ENCODE results near the gene PPFIA3. TPM values are rescaled to one million over a fixed set of nuclear protein-coding genes. Genes with fewer than 3 reads are reported as not detected.

Gene PPFIA3
- polyA plus RNA-seq, 1 experiment: 0.63 TPM

DNA sequence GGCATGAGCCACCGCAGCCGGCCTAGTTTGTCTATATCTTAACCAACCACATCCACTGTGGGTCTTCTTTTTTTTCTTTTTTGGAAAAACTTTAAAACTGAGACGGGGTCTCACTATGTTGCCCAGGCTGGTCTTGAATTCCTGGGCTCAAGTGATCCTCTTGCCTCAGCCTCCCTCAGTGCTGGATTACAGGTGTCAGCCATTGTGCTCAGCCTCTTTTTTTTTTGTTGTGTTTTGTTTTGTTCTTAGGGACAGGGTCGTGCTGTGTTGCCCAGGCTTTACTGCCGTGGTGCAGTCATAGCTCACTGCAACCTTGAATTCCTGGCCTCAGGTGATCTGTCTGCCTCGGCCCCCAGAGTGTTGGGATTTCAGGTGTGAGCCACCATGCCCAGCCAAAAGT is 26.7 kb upstream of the PPFIA3 start:
- no peaks in the 10 kb centered on the region for H3K9me3 ChIP-seq (ENCODE audit: control insufficient read depth, insufficient read depth, low read length)
- POLR2A ChIA-PET: no interaction called here
- no peaks in the 10 kb centered on the region for H3K27me3 ChIP-seq (ENCODE audit: control insufficient read depth, insufficient read depth, low read length)
- CTCF ChIA-PET: interaction anchor here (1.5 kb wide), 1 partner anchor 134 kb away, joined by 4 read pairs; no protein-coding TSS in a partner anchor
- no peak overlapping the region for H3K27ac ChIP-seq (ENCODE audit: low read depth, low read length)
- TF ChIP-seq, protein P1, sequence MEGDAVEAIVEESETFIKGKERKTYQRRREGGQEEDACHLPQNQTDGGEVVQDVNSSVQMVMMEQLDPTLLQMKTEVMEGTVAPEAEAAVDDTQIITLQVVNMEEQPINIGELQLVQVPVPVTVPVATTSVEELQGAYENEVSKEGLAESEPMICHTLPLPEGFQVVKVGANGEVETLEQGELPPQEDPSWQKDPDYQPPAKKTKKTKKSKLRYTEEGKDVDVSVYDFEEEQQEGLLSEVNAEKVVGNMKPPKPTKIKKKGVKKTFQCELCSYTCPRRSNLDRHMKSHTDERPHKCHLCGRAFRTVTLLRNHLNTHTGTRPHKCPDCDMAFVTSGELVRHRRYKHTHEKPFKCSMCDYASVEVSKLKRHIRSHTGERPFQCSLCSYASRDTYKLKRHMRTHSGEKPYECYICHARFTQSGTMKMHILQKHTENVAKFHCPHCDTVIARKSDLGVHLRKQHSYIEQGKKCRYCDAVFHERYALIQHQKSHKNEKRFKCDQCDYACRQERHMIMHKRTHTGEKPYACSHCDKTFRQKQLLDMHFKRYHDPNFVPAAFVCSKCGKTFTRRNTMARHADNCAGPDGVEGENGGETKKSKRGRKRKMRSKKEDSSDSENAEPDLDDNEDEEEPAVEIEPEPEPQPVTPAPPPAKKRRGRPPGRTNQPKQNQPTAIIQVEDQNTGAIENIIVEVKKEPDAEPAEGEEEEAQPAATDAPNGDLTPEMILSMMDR (IDR thresholded peaks at IDR 0.05; ENCODE audit: low read depth, low read length): no peak
- DNase-seq (ENCODE audit: low read depth, low spot score): no peak
- no peak overlapping the region for H3K4me3 ChIP-seq (ENCODE audit: low read depth, low read length)

DNA sequence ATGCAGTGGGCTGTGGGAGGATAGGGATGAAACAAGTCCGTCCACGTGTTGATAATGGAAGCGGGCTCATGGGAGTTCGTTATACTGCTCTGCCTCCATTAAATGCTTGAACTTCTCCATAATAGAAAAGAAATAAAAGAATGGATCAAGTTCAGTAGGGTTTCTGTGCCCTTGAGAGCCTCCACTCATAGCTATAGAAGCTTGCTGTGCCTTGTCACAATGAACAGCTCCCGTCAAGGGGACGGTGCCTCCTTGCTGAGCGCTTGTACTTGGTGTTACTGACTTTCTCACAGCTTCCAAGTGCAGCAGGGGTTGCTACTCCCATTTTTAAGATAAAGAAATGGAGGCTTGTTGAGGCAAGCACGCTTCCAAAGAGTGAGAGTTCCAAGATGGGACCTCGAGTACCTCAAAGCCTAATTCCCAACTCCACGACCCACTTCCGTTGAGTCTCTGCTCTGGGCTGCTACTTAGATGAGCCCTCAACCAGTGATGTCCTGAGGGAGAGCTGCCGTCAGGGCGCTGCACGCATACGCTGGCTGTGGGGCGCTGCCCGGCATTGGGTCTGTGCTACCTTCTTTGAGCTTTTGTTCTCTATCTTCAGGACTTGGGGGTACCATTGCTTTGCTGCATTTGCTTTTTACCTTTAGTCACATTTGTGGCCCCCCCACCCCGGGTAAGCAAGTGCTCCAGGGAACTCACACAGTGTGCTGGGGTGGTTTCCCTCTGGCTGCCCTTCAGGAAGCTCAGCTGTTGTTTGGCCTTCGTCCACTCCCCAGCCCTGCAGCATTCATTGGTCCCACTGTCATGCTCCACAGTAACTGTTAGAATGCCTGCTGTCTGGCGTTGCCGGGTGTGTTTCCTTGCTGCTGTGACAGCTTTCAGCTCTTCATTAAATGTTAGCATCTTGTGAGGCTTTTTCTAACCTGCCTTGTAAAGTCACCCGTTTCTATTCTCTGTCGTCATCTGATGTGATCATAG is 24.6 kb upstream of the PPFIA3 start:
- CTCF ChIA-PET: interaction anchor here (0.7 to 2.2 kb wide), 6 partner anchors 10 to 334 kb away, joined by 3 to 12 read pairs (median 4); no protein-coding TSS in a partner anchor
- no peak overlapping the region for H3K27ac ChIP-seq (ENCODE audit: low read depth, low read length)
- H3K4me3 ChIP-seq (ENCODE audit: low read depth, low read length): no peak overlapping the region
- TF ChIP-seq, protein P1 (IDR thresholded peaks at IDR 0.05; ENCODE audit: low read depth, low read length): no peak
- no peak for DNase-seq (ENCODE audit: low read depth, low spot score)
- no peaks in the 10 kb centered on the region for H3K27me3 ChIP-seq (ENCODE audit: control insufficient read depth, insufficient read depth, low read length)
- POLR2A ChIA-PET: interaction anchor here (0.7 kb wide), 1 partner anchor 16 kb away, joined by 3 read pairs; no protein-coding TSS in a partner anchor
- no peaks in the 10 kb centered on the region for H3K9me3 ChIP-seq (ENCODE audit: control insufficient read depth, insufficient read depth, low read length)

DNA sequence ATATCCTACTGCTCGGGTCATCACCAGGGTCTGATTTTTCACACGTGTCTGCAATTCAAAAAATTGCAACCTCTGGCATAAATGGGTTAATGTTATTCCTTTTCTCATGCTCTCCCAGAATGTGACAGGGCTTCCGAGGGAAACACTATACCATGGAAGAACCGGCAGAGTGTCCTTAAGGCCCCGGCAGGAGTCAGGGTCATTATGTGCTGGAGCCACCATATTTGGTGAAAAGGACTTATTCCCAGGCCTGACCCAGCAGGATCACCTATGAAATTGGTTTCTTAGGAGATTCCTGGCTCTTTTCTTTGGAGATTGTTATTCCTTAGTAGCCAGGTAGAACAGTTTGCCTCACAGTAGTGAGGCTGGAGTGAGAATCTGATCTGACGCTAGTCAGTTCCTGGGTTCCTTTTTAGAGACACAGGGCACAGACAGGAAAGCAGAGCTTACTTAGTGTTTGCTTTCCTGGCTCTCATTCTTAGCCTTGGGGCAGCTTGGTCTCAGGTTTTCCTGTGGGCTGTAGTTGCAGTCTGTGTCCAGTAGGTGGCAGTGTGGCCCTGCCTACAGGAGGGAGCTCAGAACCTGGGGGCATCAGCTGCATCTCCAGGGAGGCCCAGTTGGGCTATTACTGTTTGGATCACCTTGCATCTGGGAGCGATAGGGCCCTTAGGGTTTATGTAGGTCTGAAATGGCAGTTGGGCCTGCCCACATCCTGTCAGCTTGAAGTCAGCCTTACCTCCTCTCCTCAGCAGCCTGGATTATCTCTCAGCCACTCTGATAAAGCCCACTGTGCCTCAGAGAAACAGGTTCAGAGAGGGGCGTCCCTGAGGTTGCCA is 21.7 kb upstream of the PPFIA3 start:
- ChIA-PET POLR2A (interaction anchor here (0.6 to 1.7 kb wide), 6 partner anchors 12 to 382 kb away, joined by 3 to 7 read pairs (median 4); partner anchors contain the start of gene LIN7B), CTCF (interaction anchor here (0.5 to 2.8 kb wide), 45 partner anchors 9 to 1472 kb away, joined by 3 to 55 read pairs (median 6); partner anchors contain the start of genes GYS1, KCNA7, LIN7B and NTF4)
- Histone ChIP-seq H3K9me3 (ENCODE audit: control insufficient read depth, insufficient read depth, low read length) (no peaks in the 10 kb centered on the region), H3K4me3 (ENCODE audit: low read depth, low read length) (no peak overlapping the region), H3K27ac (ENCODE audit: low read depth, low read length) (no peak overlapping the region), H3K27me3 (ENCODE audit: control insufficient read depth, insufficient read depth, low read length) (no peaks in the 10 kb centered on the region)
- peak; percentile 53 for DNase-seq (ENCODE audit: low read depth, low spot score)
- TF ChIP-seq, protein P1 (IDR thresholded peaks at IDR 0.05; ENCODE audit: low read depth, low read length): peak; percentile 99

DNA sequence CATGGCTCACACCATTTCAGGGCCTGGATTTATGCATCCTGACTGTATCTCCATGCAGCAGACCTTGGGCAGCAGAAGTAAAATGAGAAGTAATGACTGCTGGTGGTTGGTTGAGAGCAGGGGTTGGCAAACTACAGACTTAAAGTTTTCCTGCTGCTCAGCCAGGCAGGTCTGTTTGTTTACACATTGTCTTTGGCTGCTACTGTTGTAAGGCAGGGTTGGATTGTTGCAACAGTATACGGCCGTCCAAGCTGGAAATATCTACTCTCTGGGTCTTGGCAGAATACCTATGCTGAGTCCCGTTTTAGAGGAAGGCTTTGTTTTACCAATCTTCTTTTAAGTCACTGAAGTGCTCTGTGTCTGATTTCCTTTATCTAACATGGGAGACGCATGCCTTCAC is 20.5 kb upstream of the PPFIA3 start:
- H3K27me3 ChIP-seq (ENCODE audit: control insufficient read depth, insufficient read depth, low read length): no peaks in the 10 kb centered on the region
- CTCF ChIA-PET: interaction anchor here (0.7 to 2.8 kb wide), 13 partner anchors 12 to 288 kb away, joined by 4 to 55 read pairs (median 10); partner anchors contain the start of genes KCNA7, LIN7B, NTF4 and PPFIA3
- POLR2A ChIA-PET: interaction anchor here (1.1 to 1.7 kb wide), 3 partner anchors 16 to 100 kb away, joined by 3 to 7 read pairs (median 5); partner anchors contain the start of gene LIN7B
- TF ChIP-seq, protein P1 (IDR thresholded peaks at IDR 0.05; ENCODE audit: low read depth, low read length): no peak
- H3K27ac ChIP-seq (ENCODE audit: low read depth, low read length): peak overlapping the region; percentile 11
- no peaks in the 10 kb centered on the region for H3K9me3 ChIP-seq (ENCODE audit: control insufficient read depth, insufficient read depth, low read length)
- no peak for DNase-seq (ENCODE audit: low read depth, low spot score)
- H3K4me3 ChIP-seq (ENCODE audit: low read depth, low read length): no peak overlapping the region
